HG02678 (cell line): Measurements from ENCODE around the gene MAP2K7.
"Not testable (repeated sequence)": the region's sequence is repeated elsewhere in the genome, so short reads cannot be mapped to it uniquely, and the experiment has no call there.

ENCODE experiments used
- ATAC-seq: cut with Tn5 transposase; IDR thresholded peaks from one replicate; pipeline ENCODE4 v1.9.1; 2021; ENCODE audit warnings: mild to moderate bottlenecking, moderate library complexity; ENCODE audit not compliant: unreplicated experiment

Gene MAP2K7

DNA sequence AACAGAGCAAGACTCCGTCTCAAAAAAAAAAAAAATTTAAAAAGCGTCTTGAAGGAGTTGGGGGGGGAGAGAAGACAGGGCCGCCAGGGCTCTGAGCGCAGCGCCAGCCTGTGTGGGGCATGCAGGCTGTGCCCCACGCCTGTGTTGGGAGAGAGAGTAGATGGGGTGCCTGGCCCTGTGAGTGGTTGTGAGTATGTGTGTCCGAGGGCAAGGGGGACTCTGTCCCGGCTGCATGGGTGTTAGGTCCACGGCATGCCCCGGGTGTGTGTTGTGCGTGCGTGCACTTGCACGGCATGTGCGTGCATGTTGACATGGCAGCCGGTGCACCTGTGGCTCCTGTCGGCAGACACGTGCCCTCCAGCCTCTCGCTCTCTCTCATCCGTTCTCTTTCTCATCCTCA, 3.4 kb downstream of the MAP2K7 start:
- no peak for ATAC-seq

DNA sequence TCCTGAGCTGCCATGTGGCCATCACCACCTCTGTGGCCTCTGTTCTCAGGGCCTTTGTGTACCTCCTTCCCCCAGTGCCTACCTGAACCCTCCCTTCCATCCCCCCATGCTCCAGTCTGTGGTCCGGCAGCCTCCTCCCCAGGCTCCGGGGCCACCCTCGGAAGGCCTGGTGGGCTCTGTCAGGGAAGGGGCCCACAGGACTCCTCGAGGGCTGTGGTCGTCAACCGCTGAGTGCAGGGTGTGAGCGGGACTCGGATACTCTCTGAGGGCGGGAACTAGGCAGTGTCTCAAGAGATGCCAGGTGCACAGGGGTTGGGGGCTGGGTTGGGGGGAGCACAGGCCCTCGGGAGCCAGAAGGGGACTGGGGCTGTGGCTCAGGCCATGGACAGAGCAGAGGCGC, 3.9 kb downstream of the MAP2K7 start:
- ATAC-seq: no peak

DNA sequence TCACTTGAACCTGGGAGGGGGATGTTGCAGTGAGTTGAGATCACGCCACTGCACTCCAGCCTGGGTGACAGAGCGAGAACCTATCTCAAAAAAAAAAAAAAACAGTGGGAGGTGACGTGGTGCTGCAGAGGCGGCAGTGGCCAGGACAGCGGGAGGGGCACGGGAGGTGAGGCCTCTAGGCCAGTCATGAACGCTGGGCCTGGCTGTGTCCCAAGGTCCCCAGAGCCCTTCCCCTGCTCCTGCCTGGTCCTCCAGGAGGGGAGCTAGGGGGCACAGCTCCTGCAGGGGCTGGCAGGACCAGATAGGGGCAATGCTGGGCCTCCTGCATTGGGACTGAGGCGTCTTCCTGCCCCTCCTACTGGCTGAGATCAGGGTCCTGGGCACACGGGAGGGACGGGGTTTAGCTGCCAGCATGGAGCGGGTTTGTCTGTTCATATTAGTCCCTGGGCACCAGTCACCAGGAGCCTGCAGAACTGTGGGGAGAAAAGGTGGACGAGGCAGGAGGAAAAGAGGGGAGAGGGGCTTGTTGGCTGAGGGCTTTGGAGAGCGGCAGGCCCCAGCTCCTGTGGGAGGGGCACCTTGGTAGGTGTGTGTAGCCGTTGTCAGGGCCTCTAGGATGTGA, 4.5 kb downstream of the MAP2K7 start:
- no peak for ATAC-seq

DNA sequence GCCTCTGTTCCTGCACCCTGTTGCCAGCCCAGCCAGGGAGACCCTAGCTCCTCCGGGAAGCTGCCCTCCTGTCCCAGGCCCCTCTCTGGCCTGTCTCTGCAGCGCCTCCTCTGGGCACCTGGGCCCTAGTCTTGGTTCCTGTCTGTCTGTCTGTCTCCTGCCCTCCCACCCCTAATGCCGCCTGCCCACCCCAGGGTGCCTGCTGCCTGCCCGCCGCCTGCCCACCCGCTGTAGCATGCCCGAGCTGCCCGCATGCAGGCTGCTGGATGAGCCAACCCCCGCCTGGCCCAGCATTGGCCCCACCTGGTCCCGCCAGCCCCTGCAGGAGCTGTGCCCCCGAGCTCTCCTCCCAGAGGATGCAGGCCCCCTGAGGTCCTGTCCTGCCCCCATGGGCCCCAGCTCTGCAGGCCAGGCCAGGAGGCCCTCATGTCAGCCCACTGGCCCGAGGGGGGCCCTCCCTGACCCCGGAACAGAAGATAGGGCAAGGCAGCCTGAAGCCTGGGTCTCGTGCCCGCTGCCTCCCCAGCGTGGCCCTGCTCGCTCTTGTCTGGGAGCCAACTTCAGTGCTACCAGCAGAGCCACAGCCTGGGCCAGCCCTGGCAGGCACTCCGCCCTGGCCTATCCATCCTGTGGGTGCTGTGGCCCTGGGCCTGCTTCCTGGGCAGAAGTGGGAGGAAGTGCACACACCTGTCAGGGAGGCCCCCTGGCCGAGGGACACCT, 5.2 kb downstream of the MAP2K7 start:
- no peak for ATAC-seq

DNA sequence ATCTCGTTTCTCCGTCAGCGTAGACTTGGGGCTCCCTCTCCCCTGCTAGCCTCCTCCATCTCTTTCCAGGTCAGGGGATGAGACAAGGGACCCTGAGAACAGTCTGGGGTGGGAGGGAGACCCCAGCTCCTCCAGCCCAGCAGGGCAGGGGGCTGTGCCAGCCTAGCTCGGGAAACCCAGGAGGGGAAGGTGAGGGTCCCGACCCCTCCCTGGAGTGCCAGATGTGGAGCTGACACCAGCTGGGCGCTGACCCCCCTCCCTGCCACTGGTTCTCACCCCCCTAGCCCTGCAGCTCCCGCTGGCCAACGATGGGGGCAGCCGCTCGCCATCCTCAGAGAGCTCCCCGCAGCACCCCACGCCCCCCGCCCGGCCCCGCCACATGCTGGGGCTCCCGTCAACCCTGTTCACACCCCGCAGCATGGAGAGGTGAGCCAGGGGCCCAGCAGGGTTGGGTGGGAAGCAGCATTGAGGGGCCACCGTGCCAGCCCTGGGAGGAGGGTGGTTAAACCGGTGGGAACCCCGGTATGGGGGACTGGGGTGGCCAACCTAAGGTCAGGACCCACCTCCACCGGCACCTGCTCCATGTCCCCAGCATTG, 5.9 kb downstream of the MAP2K7 start:
- ATAC-seq: no peak

DNA sequence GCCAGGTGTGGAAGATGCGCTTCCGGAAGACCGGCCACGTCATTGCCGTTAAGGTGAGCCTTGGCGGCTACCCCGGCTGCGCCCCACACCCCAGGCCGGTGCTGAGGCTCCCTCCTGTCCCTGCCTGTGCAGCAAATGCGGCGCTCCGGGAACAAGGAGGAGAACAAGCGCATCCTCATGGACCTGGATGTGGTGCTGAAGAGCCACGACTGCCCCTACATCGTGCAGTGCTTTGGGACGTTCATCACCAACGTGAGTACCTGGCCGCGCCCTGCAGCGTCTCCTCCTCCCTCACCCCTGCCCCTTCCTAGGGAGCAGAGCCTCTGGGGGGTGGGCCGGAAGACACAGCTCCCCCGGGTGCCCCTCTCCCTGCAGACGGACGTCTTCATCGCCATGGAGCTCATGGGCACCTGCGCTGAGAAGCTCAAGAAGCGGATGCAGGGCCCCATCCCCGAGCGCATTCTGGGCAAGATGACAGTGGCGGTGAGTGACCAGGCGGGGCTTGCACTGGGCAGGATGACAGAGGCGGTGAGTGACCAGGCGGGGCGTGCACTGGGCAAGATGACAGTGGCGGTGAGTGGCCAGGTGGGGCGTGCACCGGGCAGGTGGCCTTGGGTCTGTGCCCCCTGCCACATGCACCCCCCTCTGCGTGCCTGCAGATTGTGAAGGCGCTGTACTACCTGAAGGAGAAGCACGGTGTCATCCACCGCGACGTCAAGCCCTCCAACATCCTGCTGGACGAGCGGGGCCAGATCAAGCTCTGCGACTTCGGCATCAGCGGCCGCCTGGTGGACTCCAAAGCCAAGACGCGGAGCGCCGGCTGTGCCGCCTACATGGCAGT, 6.9 kb downstream of the MAP2K7 start:
- ATAC-seq: no peak

DNA sequence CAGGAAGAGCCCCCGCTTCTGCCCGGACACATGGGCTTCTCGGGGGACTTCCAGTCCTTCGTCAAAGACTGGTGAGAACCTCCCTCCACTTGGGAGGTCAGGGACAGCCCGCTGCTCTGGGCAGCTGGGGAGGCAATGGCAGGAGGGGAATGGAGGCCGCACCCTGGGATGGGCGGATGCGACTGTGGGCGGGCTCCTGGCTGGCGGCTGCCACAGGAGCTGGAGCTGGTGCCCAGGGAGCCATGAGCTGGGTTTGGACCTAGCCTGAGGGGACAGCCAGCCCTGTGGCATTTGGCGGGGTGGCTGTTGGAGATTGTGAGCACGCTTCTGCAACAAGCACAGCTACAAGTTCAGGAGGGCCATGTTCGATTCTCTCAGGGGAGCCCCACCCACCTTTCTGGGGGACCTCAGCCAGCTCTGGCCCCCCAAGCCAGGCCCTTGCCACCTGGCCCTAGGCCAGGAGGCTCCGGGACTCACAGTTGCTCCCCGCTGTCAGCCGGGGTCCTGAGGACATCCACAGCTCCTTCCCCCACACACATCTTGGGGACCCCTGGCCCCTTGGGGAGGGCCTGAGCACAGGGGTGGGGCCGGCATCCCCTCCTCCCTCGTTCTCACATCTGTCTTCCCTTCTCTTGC, 7.9 kb downstream of the MAP2K7 start:
- no peak for ATAC-seq

DNA sequence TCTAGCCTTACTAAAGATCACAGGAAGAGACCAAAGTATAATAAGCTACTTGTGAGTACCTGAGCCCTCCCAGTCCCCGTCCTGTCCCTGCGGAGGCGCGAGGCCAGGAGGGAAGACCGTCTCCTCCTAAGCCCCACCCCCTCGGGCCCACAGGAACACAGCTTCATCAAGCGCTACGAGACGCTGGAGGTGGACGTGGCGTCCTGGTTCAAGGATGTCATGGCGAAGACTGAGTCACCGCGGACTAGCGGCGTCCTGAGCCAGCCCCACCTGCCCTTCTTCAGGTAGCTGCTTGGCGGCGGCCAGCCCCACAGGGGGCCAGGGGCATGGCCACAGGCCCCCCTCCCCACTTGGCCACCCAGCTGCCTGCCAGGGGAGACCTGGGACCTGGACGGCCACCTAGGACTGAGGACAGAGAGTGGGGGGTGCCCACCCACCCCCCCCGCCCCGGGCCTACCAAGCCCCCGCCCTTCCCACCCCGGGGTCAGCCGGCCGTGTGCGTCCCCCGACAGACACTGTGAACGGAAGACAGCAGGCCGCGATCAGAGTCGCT, 8.5 kb downstream of the MAP2K7 start:
- no peak for ATAC-seq

DNA sequence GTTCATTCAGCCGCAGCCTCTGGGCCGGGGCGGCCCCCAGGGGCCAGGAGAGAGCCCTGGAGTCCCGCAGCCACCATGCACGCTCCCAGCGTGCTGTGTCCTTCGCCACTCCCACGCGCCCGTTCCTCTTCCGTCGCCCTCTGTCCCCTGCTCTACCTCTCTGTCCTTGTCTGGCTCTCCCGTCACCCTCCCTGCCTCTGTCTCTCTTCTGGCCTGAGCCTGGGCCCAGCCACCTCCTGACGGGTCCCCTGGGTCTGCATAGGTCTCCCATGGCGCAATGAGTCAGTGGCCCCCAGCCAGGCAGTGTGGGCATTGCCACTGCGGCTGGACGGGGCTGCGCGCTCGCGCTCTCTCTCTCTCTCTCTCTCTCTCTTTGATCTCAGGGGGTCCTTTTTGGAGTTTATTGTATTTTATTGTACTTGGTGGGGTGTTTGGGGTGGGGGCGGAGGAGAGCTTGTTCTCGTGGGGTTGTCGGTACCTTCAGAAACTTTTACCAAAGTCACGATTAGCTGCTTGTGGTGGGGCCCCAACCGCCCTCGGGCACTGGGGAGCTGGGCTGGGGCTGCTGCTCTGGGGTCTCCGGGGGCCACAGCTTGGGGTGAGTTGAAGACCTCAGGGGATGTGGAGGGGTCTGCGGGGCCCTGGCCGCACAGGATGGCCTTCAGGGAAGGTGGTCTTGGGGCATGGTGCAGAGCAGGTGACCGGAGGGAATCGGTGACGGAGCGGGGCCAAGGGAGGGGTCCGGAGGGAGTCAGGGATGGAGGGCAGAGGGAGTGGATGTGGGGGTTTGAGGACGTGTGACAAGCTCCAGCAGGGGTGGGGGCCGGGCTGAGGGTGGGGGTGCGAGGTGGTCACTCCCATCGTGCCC, 9.3 kb downstream of the MAP2K7 start:
- no peak for ATAC-seq

DNA sequence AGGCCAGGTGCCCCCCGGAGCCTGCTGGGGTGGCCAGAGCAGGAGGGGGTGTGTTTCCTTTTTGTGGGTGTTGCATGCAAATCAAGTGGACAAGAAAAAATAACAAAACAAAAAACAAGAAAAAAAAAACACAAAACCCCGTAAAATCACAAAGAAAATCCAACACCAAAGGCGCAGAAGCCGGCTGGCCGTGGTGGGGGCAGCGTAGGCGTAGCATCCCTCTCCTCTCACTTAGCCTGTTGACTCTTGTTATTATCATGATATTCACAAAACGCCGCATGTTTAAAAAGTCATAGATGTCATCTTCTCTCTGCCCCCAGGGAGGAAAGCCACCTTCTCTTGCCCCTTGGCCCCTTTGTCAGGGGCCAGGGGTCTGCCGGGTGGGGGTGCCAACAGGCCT, 10.0 kb downstream of the MAP2K7 start:
- ATAC-seq: no peak

DNA sequence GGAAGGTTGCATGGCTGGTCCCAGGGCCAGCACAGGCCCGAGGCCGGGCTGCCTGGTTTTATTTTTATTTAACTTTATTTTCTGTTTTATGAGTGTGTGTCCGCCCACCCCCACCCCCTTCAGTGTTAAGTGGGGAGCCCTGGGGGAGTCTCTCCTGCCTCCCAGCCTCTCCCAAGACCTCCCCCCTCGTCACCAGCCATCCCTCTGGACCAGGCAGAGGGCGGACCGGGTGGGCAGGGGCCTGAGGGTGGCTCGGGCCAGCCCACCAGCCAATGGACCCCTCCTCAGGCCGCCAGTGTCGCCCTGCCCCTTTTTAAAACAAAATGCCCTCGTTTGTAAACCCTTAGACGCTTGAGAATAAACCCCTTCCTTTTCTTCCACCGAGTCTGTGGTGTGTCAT, 10.4 kb downstream of the MAP2K7 start:
- no peak for ATAC-seq

DNA sequence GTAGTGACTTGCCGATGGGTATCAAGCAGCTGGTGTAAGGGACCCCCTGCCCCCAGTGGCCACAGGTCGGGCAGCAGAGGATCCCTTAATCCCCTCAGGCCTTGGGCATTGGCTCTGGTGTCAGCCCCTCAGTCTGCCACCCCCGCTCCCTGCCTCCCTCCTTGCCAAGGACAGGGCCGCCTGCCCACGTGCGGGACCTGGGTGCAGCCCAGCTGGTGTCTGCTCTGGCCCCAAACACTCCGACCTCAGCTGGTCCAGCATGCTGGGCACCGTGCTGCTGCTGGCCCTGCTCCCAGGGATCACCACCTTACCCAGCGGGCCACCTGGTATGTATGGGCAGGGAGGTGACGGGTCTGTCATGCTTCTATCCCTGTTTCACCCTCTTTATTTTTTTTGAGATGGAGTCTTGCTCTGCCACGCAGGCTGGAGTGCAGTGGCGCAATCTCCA, 10.9 kb downstream of the MAP2K7 start, which contains the start of gene TGFBR3L:
TSS of gene TGFBR3L (plus strand) at position 233 of the 448 bp plus-strand sequence.
- no peak for ATAC-seq

DNA sequence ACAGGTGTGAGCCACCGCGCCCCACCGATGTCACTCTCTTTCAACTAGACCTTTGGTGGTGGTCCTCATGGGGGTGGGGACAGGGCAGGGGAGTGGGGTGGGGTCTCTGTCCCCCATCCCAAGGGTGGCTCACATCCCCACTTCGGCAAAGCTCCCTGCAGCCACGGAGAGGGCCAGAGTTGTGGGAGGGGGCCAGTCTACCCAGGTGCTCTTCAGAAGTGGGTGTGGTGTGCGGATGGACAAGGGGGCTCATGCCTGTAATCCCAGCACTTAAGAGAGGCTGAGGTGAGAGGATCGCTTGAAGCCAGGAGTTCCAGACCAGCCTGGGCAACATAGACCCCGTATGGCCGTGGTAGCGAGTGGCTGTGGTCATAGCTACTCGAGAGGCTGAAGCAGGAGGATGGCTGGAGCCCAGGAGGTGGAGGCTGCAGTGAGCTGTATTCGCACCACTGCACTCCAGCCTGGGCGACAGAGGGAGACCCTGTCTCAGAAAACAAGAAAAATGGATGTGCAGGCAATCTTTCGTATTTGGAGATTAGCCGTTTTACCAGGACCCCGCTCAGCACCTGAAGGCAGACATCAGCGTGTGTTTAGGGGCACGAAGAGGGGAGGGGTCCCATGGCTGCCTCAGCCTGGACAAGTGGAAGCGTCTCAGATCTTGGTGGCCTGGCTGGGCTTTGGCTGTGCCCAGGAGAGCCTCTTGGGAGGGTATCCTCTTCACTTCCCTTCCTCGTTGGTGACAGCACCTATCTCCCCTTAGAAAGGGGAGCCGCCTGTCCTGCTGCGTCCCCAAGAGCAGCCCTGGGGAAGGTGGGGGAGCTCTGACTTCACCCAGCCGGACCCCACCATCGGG, 11.8 kb downstream of the MAP2K7 start:
- ATAC-seq: no peak

DNA sequence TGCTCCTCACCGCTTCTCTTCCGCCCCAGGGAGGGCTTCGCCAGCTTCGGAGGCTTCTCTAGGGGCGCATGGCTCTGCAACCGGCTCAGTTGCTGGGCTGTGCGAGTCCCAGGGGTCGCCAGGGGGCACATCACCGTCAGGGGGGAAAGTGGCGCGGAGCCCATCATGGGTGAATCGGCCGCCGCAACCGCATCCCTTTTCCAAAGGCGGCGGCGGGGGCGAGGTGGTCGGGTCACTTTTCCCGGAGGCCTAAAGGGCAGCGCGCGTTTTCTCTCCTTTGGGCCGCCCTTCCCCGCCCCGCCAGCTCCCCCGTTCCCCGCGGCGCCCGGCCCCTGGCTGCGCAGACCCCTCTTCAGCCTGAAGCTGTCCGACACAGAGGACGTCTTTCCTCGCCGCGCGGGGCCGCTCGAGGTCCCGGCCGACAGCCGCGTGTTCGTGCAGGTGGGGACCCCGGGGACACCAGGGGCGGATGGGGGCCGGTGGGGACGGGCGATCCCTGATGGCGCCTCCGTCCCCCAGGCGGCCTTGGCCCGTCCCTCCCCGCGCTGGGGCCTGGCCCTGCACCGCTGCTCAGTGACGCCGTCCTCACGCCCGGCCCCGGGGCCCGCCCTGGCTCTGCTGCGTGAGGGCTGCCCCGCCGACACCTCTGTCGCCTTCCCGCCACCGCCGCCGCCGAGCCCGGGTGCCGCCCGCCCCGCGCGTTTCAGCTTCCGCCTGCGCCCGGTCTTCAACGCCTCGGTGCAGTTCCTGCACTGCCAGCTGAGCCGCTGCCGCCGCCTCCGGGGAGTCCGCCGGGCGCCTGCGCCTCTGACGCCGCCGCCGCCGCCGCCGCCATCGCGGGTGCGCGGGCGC, 12.7 kb downstream of the MAP2K7 start:
- no peak for ATAC-seq

DNA sequence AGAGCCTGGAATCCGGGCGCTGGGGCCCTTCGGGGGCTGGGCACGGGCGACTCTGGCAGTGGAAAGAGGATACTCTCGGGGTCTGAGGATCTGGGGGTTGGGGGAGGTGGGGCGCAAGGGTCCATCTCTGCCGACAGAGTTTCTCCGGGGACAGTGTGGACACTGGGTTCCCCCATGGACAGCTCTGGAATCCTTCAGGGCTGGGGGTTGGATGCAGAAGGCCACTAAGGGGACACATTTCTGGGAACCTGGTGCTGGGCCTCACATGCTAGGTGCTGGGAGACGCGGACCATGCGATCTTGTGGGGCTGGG, 13.2 kb downstream of the MAP2K7 start:
- ATAC-seq: no peak

DNA sequence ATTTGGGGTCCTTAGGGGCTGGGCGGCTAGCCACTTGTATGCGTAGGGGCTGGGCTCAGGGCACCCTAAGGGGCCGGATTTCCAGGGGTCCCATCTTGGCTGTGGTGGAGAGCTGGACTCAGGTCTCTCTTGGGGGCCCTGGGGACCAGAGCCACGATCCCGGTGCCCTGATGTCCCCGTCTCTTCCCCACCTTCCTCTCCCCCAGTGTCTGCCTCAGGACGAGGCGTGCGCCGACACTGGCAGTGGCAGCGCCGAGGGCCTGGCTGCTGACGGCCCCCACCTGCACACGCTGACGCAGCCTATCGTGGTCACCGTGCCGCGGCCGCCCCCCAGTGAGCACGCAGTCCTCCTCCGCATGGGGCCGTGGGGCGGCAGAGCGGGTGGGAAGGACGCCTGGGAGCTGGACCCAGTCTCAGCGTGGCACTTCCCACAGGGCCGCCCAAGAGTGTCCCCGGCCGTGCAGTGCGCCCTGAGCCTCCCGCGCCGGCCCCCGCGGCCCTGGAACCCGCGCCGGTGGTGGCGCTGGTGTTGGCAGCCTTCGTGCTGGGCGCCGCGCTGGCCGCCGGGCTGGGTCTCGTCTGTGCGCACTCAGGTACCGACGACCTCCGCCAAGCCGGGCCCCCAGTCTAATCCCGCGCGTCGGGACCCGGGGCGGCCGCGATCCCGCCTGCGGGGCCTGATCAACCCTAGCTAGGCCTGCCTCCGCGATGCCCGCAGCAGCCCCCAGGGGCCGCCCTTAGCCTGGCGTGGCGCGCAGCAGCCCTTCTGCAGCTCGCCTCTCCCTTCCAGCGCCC, 13.8 kb downstream of the MAP2K7 start:
- no peak for ATAC-seq

DNA sequence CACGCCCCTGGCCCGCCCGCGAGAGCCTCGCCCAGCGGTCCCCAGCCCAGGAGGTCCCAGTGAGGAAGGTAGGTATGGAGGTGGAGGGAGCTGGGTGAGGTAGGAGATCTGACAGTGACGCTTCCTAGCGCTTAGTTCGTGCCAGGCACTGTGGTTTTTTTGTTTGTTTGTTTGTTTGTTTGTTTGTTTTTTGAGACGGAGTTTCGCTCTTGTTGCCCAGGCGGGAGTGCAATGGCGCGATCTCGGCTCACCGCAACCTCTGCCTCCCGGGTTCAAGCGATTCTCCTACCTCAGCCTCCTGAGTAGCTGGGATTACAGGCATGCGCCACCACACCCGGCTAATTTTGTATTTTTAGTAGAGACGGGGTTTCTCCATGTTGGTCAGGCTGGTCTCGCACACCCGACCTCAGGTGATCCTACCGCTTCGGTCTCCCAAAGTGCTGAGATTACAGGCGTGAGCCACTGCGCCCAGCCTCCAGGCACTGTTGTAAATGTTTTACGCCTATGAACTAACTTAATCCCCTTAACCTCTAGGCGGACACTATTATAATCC, 14.5 kb downstream of the MAP2K7 start:
- ATAC-seq: not testable (repeated sequence)
